Stimulated activated CD4-positive, alpha-beta T cell treated with anti-CD3 and anti-CD28 coated beads, TNF-alpha, amount 100 ng/mL, for 48 hours (primary cell): ENCODE data around the gene CDH20.

Experiments used
- DNase-seq, 3 donors: peaks; one replicate each; pipeline ENCODE4 v3.0.0-alpha.2; 2020; ENCODE audit warnings: low read depth in 3 of 3

CDH20 gene

DNA sequence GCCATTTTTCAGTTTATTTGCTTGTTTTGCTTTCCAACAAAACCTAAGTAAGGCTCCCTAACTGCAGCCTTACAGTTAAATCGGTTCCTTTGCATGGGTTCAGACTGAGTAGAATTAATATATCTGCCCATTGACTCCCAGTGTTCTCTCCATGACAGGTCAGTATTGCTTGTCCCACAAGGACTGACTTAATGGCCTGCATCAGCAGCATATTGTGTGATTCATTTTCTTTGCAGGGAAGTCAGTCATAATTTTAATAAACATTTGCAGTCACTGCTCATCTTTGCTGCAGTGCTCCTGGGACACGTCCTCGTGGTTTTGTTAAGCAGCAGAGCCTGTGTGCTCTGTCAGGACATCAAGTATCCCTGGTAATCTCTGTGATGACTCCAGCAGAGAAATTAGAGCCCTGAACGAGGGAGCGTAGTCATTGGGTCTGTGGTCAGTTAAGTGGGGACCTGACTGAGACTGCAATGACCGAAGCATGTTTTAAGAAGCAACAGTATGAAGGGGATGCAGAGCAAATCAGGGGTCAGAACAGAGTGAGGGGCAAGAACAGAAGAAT is 93.3 kb downstream of the CDH20 start:
- DNase-seq, result no peak

- DNase-seq, result no peak
Measured at GRCh38 chr18:61428266-61428665, 95.0 kb downstream of the CDH20 start.

DNA sequence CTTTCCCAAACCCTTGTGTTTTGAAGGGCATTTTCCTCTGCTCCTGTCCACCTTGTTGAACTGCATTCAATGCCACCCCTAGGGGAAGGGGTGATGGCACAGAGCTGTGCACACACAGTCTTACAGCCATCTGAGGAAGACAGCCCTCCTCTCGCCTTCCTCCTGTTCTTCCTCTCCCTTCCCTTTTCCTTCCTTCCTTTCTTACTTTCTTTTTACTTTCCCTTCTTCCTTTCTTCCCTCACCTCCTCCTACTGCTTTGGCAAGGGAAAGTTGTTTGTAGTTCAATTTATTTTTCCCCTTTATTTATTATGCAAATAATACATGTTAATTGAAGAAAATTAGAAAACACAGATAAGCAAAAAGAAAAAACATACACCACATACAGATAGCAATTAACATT is 99.4 kb downstream of the CDH20 start:
- DNase-seq, result no peak

DNA sequence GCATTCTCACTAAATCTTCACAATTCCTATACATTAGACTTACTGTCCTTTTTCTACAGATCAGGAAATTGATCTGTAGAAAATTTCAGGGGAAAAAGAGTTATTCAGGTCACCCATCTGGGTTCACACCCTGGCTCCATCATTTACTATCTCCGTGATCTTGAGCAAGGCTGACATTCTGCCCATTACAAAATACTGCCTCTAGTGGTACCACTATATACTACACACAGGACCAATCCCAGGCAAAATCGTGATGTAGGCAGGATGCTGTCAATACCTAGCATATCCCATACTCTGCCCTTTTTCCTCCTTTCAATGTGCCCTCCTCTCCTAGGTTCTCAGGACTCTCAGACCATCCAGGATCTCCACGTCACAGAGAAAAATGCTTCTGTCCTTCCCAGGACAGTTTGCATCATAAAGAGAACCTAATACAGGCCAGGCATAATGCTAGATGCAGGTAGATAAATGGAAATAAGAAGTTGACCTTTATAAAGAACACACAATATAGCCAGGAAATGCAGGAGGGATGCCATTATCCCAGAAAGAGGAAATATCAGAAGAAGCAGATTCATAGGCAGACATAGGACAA is 101.9 kb downstream of the CDH20 start:
- no peak for DNase-seq

GRCh38 chr18:61443081-61443725 is 110.0 kb downstream of the CDH20 start:
- DNase-seq, result no peak

DNA sequence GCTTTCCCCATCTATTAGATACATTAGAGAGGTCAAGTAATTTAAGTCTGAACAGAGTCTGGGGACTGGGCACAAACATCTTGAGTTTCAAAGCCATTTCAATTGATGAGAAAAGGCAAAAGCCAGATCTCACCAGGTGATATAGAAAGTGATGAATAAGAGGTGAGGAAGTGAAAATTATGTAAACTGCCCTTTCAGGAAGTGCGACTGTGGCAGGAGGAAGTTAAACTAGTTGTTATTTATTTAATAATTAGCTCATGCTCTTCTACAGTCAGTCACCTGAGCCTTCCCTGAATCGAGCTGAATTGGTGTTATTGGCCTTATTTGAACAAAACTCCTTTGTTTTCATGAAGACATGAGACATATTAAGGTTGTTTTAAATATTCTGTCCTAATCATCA is 115.1 kb downstream of the CDH20 start:
- DNase-seq, result no peak

- no peak for DNase-seq
Measured at GRCh38 chr18:61459896-61460648, 126.8 kb downstream of the CDH20 start.

DNA sequence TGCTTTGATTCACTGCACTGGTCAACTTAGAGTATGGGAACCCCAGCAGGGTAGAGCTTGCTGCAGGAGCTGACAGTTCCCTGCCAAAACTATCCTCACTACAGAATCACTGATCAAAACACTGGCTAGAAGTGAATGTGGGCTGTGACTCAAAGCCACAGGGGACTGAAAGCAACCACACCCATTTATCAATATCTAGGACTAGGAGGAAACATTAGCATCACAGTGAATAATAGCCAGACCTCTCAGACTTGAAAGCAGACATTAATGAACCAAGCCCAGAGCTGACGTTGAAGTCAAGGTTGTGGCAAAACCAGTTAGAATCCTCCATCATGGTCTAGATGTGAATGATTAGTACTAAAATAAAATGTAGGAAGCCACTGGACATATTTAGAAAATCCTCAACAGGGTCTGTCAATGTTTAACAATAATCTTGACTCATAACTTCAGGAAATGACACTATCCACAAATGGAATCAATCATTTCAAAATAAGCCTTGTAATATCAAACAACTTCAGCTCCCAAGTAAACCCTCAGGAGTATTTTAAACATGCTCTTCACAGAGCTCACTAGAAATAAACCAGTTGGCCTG is 131.4 kb downstream of the CDH20 start:
- no peak for DNase-seq

GRCh38 chr18:61466736-61467135 is 133.5 kb downstream of the CDH20 start:
- DNase-seq, result no peak

GRCh38 chr18:61470031-61470674 is 136.9 kb downstream of the CDH20 start:
- DNase-seq, result no peak

DNA sequence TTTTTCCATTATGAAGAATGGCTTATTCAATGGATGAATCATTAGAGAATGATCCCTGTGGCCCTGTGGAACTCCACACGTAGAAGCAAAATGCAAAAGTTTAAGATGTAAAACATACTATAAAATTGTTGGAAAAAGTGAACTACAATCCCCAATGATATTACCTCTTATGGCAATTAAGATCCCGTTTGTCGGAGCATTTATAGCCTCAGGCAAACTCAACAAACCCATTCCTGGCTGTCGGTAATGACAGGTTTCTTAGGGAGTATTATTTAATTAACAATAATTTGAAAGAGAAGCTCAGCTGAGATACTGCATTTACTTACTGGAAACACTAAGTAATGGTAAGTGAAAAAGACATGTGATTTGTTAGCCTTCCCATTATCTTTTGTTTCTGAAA is 138.3 kb downstream of the CDH20 start:
- DNase-seq, result no peak

DNA sequence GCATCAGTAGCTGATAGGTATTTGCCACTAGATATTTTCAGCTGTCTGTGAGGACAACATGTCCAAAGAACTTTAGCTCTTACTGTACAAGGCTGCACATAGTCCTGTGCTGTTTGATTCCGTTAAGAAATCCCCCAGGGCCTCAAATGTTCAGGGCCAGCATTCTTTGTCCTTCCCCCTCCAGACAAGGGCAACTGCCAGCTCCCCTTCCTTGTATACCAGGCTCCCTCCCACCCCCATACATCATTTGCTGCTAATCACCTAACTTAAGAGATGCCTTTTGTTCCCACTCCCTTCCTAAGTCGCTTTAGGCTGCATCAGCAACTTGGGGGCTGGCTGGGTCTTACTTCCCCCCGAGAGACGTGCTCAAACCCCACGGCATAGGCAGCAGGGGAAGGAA is 138.7 kb downstream of the CDH20 start:
- DNase-seq, result no peak

DNA sequence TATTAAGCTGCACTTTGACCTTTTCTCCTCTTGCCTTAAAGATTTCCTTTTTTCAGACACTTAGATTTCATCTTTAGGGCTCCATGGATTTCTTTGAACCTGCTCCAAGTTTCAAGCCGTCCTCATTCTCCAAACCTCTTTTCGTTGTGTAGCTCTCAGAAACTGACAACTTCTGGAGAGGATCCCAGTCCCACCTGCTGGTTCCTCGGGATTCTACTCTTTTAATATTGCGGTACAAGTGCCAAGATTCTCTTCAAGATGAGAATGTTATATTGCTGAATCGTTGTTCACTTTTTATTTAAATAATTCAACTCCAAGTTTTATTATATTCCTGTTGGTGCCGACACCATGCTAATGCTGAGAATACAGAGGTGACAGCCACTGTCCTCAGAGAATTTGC is 141.1 kb downstream of the CDH20 start:
- no peak for DNase-seq

GRCh38 chr18:61474918-61475317 is 141.7 kb downstream of the CDH20 start:
- DNase-seq, result no peak

DNA sequence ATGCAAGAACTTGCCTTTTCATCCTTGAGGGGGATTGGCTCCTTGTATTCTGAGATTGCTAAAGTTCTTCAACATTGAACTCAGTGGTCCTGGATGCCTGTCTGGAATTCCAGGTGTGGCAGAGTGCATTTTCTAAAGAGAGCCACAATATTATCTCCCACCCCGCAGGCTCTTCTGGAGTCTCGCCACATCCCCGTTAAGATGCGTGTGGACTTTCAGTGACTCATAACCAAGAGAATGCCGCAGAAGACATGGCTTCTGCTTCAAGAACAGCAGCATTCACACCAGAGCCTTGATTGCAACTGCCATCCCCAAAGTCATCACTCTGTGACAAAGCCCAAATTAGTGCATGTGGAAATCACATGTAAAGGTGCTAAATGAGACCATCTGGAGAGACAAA is 142.7 kb downstream of the CDH20 start:
- no peak for DNase-seq

DNA sequence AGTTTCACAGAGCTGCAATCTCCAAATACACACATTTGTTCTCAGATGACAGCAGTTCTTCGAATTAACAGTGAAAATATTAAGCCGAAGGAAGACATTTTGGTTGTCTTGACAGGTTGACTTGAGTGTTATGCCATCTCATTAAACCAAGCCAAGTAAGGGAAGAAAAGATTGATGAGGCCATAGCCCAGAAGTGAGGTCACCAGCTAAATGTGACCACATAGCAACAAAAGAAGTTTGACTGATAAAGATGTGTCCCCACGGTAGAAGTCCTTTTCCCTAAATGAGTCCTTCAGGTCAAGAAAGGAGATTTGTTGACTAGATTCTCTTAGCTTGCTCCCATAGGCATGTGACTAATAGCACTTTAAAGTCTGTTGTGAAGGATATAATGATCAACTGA is 156.1 kb downstream of the CDH20 start:
- DNase-seq, result no peak

DNA sequence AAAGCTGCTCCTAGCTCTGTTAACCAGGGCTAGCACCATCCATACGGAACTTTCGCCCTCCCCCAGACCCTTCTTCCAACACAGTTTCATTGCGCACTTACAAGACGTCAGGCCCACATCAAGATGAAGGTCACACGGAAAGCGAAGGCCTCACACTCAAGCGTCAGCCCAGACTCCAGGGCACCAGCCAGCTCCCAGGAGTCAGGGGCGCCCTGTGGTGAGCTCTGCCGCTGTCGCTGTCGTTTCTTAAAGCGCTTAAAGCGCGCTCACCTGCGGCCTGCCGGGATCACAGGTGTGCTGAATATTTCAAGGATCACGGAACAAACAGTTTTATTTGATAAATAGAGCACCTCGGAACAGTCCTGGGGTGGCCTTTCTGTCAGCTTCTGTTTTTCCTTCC is 163.1 kb downstream of the CDH20 start:
- DNase-seq, result no peak

GRCh38 chr18:61497422-61497821 is 164.2 kb downstream of the CDH20 start:
- no peak for DNase-seq

DNA sequence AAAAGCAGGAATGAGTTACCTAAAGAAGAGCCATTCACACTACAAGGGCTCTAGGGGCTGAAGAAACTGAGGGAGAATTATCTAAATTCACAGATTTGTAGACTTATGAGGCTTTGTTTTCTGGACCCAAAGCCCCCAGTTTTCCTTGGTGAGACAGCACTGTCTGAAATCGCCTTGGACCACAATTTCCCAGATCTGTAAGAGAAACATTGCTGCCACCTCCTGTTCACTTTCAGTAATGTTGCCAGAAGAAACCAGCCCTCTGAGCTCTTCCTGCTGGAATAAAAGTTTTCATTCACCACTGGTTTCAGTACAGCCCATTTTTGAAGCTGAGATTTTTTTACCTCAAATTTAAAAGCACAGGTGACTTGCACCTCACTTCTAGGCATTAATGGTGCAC is 169.2 kb downstream of the CDH20 start:
- DNase-seq, result no peak

GRCh38 chr18:61503688-61504087 is 170.5 kb downstream of the CDH20 start:
- no peak for DNase-seq

- no peak for DNase-seq
Measured at GRCh38 chr18:61528961-61529360, 195.7 kb downstream of the CDH20 start.

GRCh38 chr18:61530681-61531080 is 197.5 kb downstream of the CDH20 start:
- no peak for DNase-seq
